RPMI7951 (cell line): ENCODE measurements around the gene TNKS1BP1. TPM values are rescaled to one million over a fixed set of nuclear protein-coding genes. Genes with fewer than 3 reads are reported as not detected.
A peak's percentile ranks its signal among the peaks of the same experiment; 100 is the strongest.
"Not testable (repeated sequence)": the region's sequence is repeated elsewhere in the genome, so short reads cannot be mapped to it uniquely, and the experiment has no call there.

Source experiments
- DNase-seq: peaks from one replicate; pipeline ENCODE4 v3.0.0-alpha.2; 2012; ENCODE audit warnings: low read depth
- total RNA-seq: library from RNA; depleted of rRNA; stranded (reverse); fragments of >200 nt; shearing (Covaris generic); gene quantifications from 2 replicates; pipeline ENCODE4 v1.2.3, GENCODE V29; 2014

TNKS1BP1 gene
- total RNA-seq, 1 experiment from 2014 or later, result 24.8 TPM

- DNase-seq, result no peak
These were observed 14.1 kb downstream of the TNKS1BP1 start for GRCh38 chr11:57310630-57311086.

DNA sequence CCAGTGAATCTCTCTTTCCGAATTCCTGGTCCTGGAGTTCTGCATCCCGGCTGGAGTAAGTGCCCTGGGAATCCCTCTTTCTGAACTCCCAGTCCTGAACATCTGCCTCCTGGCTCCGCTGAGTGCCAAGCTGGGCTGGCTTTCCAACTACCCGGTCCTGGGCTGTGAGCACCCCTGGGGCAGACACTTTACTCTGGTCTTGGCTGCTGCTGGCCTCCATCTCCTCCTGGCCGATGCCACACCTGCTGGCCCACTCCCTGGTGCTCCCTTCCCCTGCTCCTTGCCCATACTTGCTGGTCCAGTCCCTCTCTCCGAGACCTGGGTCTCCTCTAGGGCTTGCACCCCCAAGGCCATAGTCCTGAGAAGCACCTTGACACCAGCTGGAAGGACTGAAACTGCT is 14.7 kb downstream of the TNKS1BP1 start:
- DNase-seq, result no peak

DNA sequence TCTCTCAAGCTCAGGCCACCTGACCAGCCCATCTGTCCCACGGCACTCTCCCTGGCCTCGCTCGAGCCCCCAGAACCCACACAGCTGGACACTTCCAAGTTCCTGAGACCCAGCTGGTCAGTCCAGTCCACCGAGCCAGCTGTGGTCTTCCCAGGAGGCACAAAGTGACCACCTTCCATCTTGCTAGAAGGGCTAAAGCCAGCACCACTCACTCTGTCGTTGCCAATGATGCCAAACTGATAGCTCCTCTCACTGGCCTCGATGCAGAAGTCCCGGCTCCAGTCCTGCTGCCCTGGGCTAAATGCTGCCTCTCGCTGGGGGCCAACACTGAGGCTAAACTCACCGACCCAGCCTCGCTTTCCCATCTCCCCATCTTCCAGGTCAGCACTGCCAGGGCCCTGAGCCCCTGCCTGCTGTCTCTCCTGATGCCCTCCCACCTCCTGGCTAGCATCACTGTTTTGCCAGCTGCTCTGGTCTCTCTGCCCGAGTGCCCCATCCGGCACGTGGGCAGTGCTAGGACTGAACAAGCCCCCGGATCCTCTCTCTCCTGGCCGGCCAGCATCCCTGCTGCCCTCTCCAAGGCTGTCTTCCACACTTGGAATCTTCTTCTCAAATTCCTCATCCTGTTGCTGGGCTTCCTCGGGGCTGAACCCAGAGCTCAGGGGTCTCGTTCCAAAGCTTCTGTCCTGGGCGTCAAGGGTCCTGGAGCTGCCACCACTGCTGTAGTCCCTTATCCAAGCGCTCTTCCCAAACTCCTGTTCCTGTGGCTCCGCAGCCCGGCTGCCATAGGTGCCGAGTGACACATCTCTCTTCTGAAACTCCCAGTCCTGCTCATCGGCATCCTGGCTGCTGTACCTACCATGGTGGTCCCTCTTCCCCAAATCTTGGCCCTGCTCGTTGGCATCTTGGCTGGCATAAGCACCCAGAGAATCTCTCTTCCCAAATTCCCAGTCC is 15.4 kb downstream of the TNKS1BP1 start:
- no peak for DNase-seq

- no peak for DNase-seq
These were observed 16.2 kb downstream of the TNKS1BP1 start for GRCh38 chr11:57308426-57309060.

DNA sequence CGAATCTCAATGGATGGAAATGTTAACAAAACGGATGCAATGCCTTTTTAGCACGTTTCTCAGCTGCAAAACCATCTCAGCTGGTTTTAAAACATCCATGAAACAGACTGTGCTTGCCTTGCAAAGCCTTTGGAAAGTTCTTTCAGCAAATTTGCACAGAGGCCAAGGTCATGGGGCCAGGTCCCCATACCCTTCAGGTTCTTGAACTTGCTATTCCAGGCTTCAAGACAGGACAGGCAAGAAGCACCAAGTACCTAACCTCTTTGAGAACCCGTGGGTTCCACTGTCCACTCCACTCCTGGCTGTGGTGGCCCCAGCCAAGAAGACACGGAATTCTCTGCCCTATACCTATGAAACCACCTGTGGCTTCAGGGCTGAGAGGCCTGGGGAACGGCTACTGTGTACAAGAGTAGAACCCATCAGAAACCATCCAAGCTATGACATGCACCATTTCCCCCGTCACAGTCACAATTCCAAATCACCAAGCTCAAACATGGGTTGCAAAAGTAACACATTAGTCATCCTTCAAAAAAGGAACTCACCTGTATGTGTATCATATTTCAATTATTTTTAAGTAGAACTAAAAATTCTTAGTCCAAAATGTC is 17.0 kb downstream of the TNKS1BP1 start:
- DNase-seq, result no peak

DNA sequence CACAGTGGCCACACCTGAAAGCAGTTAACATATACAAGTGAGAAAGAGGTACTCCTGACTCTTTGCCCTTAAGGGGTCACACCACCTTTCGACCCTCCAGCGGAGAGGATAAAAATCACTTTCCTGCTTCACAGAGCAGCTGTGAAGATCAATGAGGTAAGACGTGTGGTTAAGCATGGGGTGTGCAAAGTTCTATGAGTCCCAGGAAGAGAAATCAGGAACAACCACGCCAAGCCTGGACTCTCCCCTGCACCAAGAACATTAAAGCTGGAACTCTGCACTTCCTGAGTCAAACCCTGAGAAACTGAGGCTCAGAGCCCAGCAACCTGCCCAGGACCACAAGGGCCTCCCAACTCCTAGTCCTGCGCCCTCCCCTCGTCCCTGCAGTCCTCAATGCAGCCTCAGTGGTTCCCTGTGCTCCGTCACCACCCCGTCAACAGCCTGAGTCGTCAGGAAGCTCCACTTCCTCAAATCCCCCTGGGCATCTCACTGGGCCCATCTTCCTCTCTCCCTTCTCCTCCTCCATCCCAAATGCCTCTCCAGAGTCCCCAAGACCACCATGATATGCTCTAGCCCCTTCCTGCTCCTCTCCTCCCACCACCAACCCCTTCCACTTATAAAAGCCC is 17.7 kb downstream of the TNKS1BP1 start:
- DNase-seq, result no peak

DNA sequence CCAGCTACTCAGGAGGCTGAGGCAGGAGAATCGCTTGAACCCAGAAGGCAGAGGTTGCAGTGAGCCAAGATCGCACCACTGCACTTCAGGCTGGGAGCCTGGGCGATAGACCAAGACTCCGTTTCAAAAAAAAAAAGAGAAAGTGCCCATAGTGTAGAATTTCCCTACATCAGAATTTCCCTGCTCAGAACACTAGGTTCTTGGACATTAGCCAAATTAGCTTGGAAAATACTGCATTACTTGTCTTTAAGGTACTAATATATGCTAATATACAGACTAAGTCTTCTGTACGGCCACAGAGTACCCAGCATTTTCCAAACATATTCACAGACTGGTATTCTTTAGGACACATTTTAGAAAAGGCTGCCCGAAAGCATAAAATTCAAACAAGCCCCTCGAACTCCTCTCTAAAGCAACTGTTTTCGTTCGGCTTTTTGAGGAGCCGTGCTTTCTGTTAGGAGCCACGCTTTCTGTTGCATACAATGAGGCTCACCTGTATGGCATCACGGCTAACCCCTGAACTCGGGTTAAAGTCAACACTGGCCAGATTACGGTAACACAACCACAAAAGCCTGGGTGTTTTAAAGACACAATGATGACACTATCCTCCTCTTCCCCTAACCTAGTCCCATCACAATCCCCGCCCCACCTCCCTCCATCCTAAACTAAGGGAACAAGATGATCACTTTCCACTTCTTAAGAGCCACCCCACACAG is 18.4 kb downstream of the TNKS1BP1 start:
- DNase-seq, result no peak

GRCh38 chr11:57305523-57305922 is 19.2 kb downstream of the TNKS1BP1 start:
- no peak for DNase-seq

- DNase-seq, result no peak
These were observed 20.7 kb downstream of the TNKS1BP1 start for GRCh38 chr11:57303990-57304579.

- no peak for DNase-seq
These were observed 21.3 kb downstream of the TNKS1BP1 start for GRCh38 chr11:57303280-57303989.

DNA sequence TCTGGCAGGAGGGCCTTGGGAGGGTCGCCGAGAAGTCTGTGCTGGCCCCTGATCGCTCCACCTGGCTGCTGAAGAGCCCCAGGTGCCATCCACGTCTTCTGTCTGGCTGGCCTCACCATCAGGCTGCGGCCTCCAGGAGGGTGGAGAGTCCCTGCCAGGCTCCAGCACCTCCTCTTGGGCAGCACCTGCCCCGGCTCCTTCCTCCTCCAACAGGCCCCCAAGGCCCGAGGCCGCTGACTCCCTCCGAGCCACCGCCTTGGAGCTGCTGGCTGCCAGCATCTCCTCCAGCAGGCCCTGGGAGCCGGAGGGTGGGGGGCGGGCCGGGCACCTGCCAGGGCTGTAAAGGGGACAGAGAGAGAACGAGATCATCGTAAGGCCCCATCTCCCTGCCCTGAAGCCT is 22.3 kb downstream of the TNKS1BP1 start:
- DNase-seq, result no peak

DNA sequence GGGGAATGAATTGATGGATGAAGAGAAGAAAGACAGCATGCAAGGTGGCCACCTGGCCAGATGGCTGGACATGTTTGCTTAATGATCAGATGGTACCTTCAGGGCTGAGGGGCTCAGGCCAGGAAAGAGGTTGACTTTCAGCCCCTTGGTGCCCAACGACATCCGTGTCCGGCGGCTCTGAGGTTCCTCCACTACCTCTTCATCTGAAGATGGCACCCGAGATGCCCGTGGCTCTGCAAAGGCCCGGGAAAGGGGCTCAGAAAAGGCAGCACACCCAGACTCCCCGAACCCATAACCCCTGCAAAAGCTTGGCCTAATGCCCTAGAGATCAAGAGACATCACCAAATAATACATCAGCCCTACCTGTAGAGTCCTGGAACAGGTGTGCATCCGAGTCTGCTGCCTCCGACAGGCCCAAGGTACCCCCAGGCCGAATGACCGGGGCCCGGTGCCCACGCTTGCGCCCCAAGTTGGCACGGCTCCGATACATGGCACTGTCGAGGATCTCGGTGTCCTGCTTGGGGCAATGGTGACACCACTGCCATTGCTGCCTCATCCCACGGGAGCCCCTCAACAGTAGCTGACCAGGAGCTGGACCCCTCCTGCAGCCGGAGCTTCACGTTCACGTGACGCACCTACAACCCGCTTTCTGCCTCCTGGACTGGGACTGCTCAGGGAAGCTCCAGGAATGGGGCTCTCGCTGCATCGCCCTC is 22.9 kb downstream of the TNKS1BP1 start:
- DNase-seq, result no peak

- DNase-seq, result no peak
These were observed 24.0 kb downstream of the TNKS1BP1 start for GRCh38 chr11:57300785-57301184.

GRCh38 chr11:57299150-57299737 is 25.5 kb downstream of the TNKS1BP1 start:
- no peak for DNase-seq

GRCh38 chr11:57297221-57297620 is 27.5 kb downstream of the TNKS1BP1 start:
- DNase-seq, result no peak

DNA sequence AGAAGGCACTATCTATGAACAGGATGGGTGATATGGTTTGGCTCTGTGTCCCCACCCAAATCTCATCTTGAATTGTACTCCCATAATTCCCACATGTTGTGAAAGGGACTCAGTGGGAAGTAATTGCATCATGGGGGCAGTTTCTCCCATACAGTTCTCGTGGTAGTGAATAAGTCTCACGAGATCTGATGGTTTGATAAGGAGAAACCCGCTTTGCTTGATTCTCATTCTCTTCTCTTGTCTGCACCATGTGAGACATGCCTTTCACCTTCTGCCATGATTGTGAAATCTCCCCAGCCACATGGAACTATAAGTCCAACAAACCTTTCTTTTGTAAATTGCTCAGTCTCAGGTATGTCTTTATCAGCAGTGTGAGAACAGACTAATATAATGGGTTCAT is 28.5 kb downstream of the TNKS1BP1 start:
- DNase-seq, result not testable (repeated sequence)

GRCh38 chr11:57294225-57295131 is 30.3 kb downstream of the TNKS1BP1 start:
- peak; percentile 43 for DNase-seq

DNA sequence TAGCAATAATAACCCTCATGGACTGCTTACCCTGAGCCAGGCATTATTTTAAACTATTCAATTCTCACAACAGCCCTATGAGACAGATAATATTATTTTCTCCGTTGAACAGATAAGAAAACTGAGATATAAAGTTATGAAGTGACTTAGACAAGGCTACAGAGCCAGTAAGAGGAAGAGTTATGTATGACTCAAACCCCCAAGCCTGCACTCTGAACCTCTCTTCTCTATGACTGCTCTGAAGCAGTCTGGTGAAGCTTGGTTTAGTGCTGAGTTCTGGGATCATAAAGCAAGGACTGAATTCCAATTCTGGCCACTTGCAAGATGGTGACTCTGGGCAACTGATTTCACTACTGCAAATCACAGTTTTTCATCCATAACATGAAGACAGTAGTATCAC is 34.5 kb downstream of the TNKS1BP1 start:
- DNase-seq, result no peak
